Smooth muscle cell (in vitro differentiated cells): ENCODE measurements around the gene PNPLA7. TPM values are rescaled to one million over a fixed set of nuclear protein-coding genes. Genes with fewer than 3 reads are reported as not detected.

Experiments
- DNase-seq: peaks from one replicate; lab custom pipeline; 2025; ENCODE audit not compliant: unreplicated experiment; lab: John Stamatoyannopoulos, UW
- H2AFZ ChIP-seq: fragments of 200-600 bp; sonication (generic); 2 replicates; pipeline ENCODE4 v1.6.0; 2016; ENCODE audit warnings: antibody characterized with exemption, low read depth, mild to moderate bottlenecking
- H3F3A ChIP-seq: fragments of 200-600 bp; sonication (generic); 2 replicates; pipeline ENCODE4 v1.6.0; 2017; ENCODE audit warnings: antibody characterized with exemption, low read depth
- H3K27ac ChIP-seq: fragments of 200-600 bp; sonication (generic); 2 replicates; pipeline ENCODE4 v1.5.1; 2016; ENCODE audit warnings: low read depth, mild to moderate bottlenecking
- H3K27me3 ChIP-seq: fragments of 200-600 bp; sonication (generic); 2 replicates; pipeline ENCODE4 v1.6.1; 2016; ENCODE audit warnings: low read depth, mild to moderate bottlenecking
- H3K36me3 ChIP-seq: fragments of 200-600 bp; sonication (generic); 2 replicates; pipeline ENCODE4 v1.5.1; 2016; ENCODE audit warnings: low read depth
- H3K4me1 ChIP-seq: fragments of 200-600 bp; sonication (generic); 2 replicates; pipeline ENCODE4 v1.5.1; 2016; ENCODE audit warnings: low read depth
- H3K4me2 ChIP-seq: fragments of 200-600 bp; sonication (generic); 2 replicates; pipeline ENCODE4 v1.6.0; 2016; ENCODE audit warnings: mild to moderate bottlenecking
- H3K4me3 ChIP-seq: fragments of 200-600 bp; sonication (generic); 2 replicates; pipeline ENCODE4 v1.5.1; 2016; ENCODE audit warnings: mild to moderate bottlenecking
- H3K79me2 ChIP-seq: fragments of 200-600 bp; sonication (generic); 2 replicates; pipeline ENCODE4 v1.6.0; 2016; ENCODE audit warnings: low read depth, mild to moderate bottlenecking
- H3K9ac ChIP-seq: fragments of 200-600 bp; sonication (generic); 2 replicates; pipeline ENCODE4 v1.6.0; 2016; ENCODE audit warnings: low read depth
- H3K9me3 ChIP-seq: fragments of 200-600 bp; sonication (generic); replicated peaks from 2 replicates; pipeline ENCODE4 v1.5.1; 2016; ENCODE audit warnings: low read depth
- H4K20me1 ChIP-seq: fragments of 200-600 bp; sonication (generic); 2 replicates; pipeline ENCODE4 v1.6.0; 2016; ENCODE audit warnings: low read depth
- WGBS: methylation state at CpG from one replicate; pipeline ENCODE4 v1.1.7; 2016; ENCODE audit warnings: low lambda C conversion rate; 5-methylcytosine and 5-hydroxymethylcytosine counted together
- polyA plus RNA-seq: library from polyadenylated mRNA; unstranded; fragments of >200 nt; fragmentation: Nextera tagmentation; extraction: Ambion mirVana; gene quantifications from 2 replicates; pipeline ENCODE4 v1.2.1, GENCODE V29; 2016
- total RNA-seq: library from RNA; depleted of rRNA; stranded (reverse); fragments of >200 nt; gene quantifications from 2 replicates; pipeline ENCODE4 v1.2.3, GENCODE V29; 2014
- TF ChIP-seq, protein P1 (sequence below): fragments of 200-600 bp; sonication (generic); IDR thresholded peaks from 2 replicates; pipeline ENCODE4 v1.5.1; 2017; ENCODE audit warnings: borderline replicate concordance, mild to moderate bottlenecking, antibody characterized with exemption; ENCODE audit not compliant: insufficient read depth, poor library complexity, severe bottlenecking

Gene PNPLA7
- total and polyA plus RNA-seq, 2 experiments from 2014 or later = 0.46 to 0.67 TPM

DNA sequence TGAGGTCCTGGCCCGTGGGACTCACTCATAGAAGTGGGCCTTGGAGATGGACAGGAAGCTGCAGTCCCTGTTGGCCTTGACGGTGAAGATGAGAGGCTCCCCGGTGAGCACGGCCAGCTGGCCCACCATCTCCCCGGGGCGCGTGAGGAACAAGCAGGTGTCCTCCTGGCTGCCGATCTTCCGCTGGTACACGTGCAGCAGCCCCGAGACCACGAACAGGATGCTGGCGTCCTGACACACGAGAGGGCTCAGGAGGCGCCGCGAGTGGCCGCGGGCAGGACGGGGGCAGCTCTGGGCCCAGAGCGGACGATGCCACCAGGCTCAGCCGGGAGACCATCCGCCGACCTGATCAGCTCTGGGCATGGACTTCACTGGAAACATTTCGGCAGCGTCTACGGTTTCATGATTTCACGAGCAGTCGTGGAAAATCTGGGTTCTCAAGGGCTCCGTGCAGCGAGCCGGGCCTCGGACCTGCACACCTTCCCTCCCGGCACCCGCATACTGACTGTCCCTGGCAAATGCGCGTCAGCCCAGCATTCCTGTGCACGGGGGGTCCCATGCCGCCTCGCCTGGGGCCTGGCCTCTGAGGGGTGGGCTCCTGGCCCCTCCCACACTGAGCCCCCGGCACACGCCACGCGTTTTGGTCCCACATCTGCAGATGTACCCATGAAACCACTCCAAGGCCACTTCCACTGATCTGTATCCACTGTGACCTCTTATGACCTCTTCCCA, 49.4 kb downstream of the PNPLA7 start:
- no peaks in the 10 kb centered on the region for H3K27me3 ChIP-seq
- H3F3A ChIP-seq = no peaks in the 10 kb centered on the region
- no peak for DNase-seq
- no peaks in the 10 kb centered on the region for H3K36me3 ChIP-seq
- WGBS = 97% methylated on average over 45 of the region's 45 CpGs
- H3K9me3 ChIP-seq = no peaks in the 10 kb centered on the region
- no peaks in the 10 kb centered on the region for H4K20me1 ChIP-seq
- H3K9ac ChIP-seq = no peak overlapping the region
- no peak overlapping the region for H3K27ac ChIP-seq
- no peaks in the 10 kb centered on the region for H3K4me1 ChIP-seq
- no peak overlapping the region for H2AFZ ChIP-seq
- H3K4me3 ChIP-seq = no peak overlapping the region
- no peaks in the 10 kb centered on the region for H3K79me2 ChIP-seq
- TF ChIP-seq, protein P1, sequence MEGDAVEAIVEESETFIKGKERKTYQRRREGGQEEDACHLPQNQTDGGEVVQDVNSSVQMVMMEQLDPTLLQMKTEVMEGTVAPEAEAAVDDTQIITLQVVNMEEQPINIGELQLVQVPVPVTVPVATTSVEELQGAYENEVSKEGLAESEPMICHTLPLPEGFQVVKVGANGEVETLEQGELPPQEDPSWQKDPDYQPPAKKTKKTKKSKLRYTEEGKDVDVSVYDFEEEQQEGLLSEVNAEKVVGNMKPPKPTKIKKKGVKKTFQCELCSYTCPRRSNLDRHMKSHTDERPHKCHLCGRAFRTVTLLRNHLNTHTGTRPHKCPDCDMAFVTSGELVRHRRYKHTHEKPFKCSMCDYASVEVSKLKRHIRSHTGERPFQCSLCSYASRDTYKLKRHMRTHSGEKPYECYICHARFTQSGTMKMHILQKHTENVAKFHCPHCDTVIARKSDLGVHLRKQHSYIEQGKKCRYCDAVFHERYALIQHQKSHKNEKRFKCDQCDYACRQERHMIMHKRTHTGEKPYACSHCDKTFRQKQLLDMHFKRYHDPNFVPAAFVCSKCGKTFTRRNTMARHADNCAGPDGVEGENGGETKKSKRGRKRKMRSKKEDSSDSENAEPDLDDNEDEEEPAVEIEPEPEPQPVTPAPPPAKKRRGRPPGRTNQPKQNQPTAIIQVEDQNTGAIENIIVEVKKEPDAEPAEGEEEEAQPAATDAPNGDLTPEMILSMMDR = no peak
- no peak overlapping the region for H3K4me2 ChIP-seq

DNA sequence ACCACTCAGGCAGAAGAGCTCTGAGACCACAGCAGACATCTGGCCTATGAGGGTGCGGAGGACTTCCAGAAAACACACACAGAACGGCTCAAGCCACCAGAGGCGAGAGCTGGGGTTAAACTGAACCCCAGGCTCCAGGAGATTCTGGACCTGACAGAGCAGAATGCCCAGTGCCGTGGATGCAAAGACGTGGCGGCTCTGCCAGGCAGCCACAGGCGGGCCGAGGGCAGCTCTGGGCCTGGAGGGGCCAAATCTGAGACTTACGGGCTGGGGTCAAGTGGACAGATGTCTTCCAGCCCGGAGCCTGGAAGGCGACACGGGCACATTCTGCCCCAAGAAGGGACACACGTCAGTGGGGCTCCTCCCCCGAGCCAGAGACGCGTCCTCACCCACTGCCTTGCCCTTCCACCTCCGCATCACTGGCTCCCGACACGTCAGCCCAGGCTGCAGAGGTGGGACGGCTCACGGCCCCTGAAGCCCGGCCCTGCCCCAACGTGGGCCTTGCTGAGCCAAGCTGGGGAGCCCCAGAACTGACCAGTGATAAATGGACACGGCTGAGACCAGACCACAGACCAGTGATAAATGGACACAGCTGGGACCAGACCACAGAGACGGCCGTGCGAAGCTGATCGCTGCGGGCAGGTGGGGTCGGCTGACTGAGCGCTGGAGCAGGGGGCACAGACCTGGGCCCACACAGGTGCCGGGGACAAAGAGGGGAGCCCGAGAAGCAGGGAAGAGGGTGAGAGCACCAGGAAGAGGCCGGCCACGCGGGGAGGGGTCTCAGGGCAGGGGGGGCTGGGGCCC, 50.1 kb downstream of the PNPLA7 start:
- 96% methylated on average over 36 of the region's 36 CpGs for WGBS
- Histone ChIP-seq H3K4me2 (no peak overlapping the region), H4K20me1 (no peaks in the 10 kb centered on the region), H3K27me3 (no peaks in the 10 kb centered on the region), H3K79me2 (no peaks in the 10 kb centered on the region), H3K4me3 (no peak overlapping the region), H3K9me3 (no peaks in the 10 kb centered on the region), H2AFZ (no peak overlapping the region), H3F3A (no peaks in the 10 kb centered on the region), H3K9ac (no peak overlapping the region), H3K4me1 (no peaks in the 10 kb centered on the region), H3K36me3 (no peaks in the 10 kb centered on the region), H3K27ac (no peak overlapping the region)
- TF ChIP-seq, protein P1 = no peak
- DNase-seq = no peak

DNA sequence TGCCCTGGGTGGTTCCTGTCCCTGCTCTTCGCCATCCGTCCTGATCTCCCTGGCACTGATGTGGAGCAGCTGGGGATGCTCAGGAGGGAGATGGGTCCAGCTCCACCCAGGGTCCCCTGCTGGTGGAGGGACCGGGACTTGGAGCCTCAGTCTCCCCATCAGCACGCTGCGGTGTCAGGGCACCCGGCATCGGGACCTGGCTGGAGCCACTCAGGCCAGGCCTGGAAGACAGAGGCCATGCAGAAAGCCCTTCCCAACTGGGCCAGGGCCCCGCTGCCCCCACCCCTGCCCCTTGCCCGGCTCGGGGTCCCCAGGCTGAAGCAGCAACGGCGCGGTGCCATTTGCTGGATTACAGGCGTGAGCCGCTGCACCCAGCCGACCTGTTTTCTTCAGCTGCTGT, 50.8 kb downstream of the PNPLA7 start:
- 97% methylated on average over 16 of the region's 16 CpGs for WGBS
- H3K9ac ChIP-seq = no peak overlapping the region

More for the DNA sequence above, 50.8 kb downstream of the PNPLA7 start:
- H2AFZ ChIP-seq = no peak overlapping the region
- H3F3A ChIP-seq = no peaks in the 10 kb centered on the region
- no peaks in the 10 kb centered on the region for H3K27me3 ChIP-seq
- no peaks in the 10 kb centered on the region for H3K36me3 ChIP-seq
- no peaks in the 10 kb centered on the region for H3K79me2 ChIP-seq
- no peak overlapping the region for H3K27ac ChIP-seq
- H3K4me2 ChIP-seq = no peak overlapping the region
- no peak overlapping the region for H3K4me3 ChIP-seq
- no peak for DNase-seq
- no peaks in the 10 kb centered on the region for H3K4me1 ChIP-seq
- H3K9me3 ChIP-seq = no peaks in the 10 kb centered on the region
- TF ChIP-seq, protein P1 = no peak
- H4K20me1 ChIP-seq = no peaks in the 10 kb centered on the region
